Central memory CD4-positive, alpha-beta T cell (primary cell): Measurements from ENCODE around the gene NCBP2.
"Not testable (repeated sequence)": the region's sequence is repeated elsewhere in the genome, so short reads cannot be mapped to it uniquely, and the experiment has no call there.

Experiments
- DNase-seq: peaks from one replicate; pipeline ENCODE4 v3.0.0; 2022

NCBP2 gene

DNA sequence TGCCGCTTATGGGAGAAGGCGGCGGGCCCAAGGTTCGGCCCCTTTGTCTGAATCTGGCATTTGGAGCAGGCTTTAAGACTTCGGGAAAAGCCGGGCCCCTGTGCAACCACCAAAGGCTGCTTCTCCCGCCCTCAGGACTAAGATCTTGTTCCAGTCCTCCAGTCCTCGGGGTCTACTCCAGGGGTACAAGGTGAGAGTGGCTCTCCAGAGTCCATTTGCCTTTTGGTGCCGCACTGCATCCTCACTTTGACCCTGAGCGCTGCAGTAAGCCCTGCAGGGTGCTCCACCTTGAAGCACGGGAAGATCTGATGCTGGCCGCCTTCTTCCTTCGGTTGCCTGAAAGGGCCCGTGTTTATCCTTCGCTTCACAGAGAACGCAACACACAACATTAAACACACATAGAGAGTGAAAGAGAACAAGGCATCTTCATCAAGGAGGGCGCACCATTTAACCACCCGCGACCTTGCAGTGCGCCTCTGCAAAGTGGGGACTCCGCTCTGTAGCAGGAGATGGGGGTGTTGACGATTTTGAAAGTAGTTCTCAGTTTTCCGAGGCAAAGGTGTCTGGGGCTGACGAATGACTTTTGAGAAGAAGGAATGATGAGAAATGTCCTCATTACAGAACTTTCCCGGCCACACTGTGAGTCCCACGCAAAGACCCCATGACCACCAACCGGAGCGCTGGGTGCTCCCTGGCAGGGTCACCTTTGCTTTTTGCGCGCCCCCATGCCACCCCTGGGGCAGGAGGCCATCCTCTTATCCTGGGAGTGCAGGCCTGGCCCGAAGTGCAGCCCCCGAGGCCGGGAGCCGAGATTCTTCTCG is 25.3 kb upstream of the NCBP2 start:
- no peak for DNase-seq

DNA sequence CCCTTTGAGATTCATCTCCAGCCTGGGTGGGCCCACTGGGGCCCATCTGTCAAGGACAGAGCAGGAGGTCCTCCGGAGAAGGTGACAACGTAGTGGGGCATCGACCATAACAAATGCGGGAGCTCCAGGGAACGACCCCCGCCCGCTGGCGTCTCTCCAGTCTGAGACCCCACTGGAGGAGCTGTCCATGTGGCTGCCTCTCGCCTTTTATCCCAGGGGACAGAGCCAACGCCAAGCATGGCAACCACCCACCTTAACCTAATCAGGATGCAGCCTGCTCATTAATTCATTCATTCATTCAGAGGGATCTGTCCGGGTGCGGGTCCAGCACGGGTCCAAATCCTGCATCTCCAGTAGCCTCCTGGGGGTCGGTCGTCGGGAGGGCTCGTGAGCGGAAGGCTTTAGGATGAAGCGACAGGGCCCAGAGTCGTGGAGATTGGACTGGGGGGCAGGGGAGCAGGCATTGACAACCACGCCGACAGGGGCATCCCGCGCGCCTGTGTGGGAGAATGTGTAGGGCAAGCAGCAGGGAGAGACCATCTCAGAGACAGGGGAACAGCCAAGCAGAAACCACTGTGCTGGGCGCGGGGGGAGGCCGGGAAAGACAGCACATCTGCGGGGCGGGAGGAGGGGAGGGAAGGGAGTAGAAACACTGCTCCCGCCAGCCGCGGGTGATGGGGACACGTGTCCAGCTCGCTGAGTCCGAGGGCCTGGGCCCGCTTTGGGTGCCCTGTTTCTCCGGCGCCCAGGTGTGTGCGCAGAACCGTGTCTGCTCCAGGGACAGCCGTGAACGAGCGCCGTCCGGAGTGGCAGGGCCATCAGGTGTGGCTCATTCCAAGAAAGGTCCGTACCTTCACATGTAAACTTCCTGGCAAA is 24.4 kb upstream of the NCBP2 start:
- DNase-seq = no peak

DNA sequence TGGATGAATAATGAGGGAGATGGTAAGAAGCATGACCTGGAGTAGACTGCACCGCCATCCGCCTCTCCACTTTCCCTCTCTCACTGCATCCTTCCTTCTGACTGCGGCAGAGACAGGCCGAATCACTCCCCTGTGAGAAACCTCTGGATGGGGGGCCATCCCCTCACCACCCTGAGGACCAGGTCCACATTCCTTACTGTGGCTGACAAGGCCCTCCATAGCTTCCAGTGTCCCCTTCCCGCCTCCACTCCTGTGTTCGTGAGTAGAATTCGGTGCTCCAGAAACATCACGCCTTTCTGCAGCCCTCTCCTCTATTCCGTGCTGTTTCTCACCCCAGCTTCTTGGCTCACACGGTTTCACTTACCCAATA is 23.5 kb upstream of the NCBP2 start:
- no peak for DNase-seq

DNA sequence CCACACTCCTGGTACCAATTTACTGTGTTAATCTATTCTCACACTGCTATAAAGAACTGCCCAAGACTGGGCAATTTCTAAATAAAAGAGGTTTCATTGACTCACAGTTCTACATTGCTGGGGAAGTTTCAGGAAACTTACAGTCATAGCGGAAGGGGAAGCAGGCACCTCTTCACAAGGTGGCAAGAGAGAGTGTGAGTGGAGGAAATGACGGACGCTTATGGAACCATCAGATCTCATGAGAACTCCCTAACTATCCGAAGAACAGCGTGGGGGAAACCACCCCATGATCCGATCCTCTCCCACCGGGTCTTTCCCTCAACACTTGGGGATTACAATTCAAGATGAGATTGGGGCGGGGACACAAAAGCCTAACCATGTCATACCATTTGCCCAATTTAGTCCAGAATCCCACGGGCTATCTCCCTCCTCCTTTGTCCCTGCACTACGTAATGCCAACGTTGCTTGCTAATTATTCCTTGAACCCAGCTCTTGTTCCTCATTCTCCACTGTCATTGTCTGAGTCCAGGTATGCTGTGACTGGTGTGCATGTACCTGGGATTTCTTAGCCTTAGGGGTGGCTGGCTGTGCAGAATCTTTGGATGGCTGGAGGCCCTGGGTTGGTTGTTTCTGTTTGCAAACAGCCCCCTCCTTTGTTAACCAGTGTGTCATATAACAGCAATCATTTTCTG is 22.9 kb upstream of the NCBP2 start:
- no peak for DNase-seq

DNA sequence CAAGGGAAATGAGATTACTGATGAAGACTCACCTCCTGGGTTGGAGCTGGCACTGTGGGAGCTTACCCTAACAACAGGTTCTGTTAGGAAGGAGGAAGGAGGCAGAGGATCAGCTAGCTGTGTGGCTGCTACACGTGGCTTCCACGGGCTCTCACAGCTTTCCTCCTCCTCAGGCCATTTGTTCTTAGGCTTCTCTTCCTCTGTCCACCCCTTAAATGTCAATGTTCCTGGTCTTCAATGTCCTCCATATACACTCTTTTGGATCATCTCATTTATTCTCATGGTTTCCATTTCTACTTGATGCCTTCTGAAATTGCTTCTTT is 21.3 kb upstream of the NCBP2 start:
- DNase-seq = no peak

DNA sequence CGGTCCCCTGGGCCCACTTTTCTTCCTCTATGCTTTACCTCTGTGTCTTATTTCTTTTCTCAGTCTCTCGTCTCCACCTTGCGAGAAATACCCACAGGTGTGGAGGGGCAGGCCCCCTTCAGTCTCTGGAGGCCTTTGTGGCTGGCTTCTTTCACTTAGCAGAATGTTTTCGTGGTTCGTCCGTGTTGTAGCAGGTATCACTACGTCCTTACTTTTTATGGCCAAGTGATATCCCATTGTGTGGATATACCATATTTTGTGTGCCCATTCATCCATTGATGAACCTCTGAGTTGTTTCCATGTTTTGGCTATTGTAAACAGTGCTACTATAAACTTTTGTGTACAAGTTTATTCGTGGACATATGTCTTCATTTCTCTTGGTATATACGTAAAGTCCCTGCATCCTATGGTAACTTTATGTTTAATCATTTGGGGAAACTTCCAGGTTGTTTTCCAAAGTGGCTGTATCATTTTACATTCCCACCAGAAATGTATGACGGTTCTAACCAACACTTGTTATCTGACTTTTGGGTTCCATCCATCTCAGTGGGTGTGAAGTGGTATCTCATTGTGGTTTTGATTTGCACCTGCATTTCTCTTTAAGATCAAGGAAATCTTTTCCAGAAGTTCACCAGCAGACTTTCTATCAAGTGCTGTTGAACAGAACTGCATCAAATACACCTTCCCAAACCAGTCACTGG is 20.8 kb upstream of the NCBP2 start:
- no peak for DNase-seq

DNA sequence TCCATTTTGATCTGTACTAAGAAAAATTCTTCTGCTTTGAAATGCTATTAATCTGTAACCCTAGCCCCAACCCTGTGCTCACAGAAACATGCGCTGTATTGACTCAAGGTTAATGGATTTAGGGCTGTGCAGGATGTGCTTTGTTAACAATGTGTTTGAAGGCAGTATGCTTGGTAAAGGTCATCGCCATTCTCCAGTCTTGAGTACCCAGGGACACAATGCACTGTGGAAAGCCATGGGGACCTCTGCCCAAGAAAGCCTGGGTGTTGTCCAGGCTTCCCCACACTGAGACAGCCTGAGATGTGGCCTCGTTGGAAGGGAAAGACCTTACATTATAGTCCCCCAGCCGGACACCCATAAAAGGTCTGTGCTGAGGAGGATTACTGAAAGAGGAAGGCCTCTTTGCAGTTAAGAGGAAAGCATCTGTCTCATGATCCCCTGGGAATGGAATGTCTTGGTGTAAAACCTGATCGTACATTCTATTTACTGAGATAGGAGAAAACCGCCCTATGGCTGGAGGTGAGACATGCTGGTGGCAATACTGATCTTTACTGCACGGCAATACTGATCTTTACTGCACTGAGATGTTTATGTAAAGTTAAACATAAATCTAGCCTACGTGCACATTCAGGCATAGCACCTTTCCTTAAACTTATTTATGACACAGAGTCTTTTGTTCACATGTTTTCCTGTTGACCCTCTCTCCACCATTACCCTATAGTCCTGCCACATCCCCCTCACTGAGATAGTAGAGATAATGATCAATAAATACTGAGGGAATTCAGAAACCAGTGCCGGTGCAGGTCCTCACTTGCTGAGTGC is 20.0 kb upstream of the NCBP2 start:
- no peak for DNase-seq

DNA sequence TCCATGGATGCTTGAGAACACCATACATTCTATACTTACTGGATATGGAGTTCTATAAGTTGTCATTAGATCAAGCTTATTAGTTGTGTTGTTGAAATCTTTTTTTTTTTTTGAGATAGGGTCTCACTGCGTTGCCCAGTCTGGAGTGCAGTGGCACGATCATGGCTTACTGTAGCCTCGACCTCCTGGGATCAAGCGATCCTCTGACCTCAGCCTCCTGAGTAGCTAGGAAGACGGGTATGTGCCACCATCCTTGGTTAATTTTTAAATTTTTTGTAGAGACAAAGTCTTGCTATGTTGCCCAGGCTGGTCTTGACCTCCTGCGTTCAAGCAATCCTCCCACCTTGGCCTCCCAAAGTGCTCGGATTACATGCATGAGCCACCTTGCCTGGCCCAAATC is 12.5 kb upstream of the NCBP2 start:
- DNase-seq = no peak

DNA sequence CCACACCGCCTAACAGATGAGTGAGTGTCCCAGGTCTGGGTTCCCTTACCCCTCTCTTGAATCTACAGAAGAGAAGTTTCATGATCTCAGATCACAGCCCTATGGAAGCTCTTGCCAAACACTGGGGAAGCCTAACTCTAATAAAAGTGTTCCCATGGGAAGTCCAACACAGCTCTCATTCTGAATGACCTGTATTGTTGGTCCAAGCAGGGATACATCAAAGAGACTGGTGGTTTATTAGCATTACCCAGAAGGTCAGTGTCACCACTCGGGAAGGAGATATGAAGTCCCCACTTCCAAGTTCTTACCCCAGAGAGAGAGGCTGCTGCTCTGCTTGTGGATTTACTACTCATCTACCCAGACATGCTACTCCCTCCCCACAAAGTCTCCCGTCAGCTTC is 9.0 kb upstream of the NCBP2 start:
- DNase-seq = no peak

DNA sequence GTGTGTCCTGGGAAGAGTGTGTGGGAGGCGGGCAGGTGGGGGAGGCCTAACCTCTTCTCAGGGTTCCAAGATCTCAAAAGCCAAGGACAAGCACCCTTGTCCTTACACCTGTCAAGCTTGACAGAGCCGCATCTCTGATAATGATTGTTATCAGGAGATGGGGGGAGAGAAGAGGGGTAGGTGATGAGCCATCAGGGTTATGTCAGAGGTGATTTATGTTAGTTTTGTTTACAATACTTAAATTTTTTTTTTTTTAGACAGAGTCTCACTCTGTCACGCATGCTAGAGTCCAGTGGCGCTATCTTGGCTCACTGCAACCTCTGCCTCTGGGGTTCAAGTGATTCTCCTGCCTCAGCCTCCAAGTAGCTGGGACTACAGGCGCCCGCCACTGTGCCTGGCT is 7.4 kb upstream of the NCBP2 start:
- no peak for DNase-seq

DNA sequence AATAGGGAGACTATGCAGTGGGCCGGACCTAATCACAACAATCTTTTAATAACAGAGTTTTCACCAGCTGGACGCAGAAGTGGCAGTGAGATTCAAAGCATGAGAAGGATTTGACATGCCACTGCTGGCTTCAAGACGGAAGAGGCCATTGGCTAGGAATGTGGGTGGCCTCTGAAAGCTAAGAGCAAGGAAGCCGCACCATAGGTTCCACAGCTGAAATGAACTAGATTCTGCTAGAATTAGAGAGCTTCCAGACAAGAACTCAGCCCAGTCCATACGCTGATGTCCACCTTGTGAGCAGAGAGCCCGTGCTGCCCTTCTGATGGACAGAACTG is 6.9 kb upstream of the NCBP2 start:
- no peak for DNase-seq

DNA sequence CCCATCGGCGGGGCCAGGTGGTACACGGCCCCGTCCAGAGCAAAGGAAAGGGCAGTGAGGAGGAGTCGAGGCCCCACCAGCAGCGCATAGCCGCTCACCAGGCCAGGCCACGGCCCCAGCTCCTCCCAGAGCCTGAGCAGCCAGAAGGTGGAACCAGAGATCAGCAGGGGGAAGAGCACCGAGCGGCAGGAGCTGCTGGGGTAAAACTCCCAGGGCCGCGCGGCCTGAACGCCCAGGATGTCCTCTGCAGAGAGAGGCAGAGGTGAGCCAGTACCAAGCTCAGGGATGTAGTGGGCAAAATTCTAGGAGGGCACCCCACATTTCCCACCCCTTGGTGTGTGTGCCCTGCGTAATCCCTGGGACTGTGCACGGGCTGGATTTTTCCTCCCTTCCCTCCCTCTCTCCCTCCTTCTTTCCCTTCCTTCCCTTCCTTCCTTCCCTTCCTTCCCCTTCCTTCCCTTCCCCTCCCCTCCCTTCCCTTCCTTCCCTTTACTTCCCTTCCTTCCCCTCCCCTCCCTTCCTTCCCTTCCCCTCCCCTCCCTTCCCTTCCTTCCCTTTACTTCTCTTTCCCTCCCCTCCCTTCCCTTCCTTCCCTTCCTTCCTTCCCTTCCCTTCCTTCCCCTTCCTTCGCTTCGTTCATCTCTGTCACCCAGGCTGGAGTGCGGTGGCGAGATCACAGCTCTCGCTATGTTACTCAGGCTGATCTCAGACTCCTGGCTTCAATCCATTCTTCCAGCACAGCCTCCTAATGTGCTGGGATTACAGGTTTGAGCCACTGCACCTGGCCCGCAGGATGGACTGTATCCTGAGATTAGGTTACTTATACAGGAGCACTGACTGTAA is 6.3 kb upstream of the NCBP2 start:
- DNase-seq = no peak

DNA sequence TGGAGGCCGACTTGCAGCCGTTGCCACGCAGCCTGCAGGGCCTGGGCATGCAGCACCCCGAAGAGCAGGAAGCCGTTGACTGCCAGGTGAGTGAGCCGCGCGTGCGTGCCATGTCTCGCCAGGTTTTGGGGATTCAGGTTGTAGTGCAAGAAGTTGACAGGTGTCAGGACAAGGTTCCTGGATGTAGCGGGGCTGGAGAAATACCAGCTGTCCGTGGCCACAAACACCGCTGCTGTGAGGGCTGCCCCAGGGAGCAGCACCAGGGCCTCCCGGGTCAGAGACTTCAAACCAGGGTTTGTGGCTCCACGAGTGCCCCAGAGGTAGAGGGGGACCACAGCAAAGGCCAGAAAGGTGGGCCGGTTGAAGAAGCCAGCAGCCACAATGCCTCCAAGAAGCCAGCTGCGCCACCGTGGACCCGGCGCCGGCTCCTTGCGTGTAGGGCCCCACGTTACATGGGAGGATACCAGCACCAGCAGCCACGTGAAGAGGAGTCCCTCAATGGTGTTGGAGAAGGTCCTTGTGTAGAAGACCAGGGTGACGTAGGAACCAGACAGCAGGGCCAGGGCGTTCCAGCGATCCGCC is 5.6 kb upstream of the NCBP2 start:
- no peak for DNase-seq

DNA sequence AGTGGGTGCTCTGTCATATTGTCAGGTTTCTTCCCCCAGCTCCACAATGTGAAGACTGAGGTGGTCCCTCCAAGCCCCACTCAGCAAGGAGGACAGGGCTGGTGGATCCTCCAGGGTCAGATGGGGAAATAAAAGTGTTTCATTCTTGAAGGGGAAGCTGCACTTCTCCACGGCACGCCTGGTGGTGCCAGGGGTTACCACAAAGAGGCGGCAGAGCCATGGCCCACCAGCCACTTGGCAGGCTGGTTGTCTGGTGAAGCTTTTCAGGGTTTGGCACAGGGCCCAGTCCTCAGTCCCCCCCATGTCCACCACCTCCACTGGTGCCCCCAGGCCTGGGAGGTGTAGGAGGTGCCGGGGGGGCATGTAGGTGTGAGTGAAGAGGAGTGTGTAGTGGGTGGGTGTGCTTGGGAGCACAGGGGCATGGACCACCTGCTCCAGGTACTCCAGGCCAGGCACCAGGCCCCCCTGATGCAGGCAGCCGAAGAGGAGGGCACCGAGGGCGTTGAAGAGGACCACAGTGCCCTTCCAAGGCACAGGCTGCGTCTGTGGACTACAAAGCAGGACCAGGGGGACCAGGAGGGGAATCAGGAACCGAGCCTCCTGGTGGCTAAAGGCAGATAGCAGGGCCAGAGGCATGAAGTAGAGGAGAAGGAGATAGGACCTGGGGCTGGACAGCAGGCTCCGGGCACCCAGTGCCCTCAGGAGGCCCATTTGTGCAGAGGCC is 5.0 kb upstream of the NCBP2 start:
- no peak for DNase-seq

DNA sequence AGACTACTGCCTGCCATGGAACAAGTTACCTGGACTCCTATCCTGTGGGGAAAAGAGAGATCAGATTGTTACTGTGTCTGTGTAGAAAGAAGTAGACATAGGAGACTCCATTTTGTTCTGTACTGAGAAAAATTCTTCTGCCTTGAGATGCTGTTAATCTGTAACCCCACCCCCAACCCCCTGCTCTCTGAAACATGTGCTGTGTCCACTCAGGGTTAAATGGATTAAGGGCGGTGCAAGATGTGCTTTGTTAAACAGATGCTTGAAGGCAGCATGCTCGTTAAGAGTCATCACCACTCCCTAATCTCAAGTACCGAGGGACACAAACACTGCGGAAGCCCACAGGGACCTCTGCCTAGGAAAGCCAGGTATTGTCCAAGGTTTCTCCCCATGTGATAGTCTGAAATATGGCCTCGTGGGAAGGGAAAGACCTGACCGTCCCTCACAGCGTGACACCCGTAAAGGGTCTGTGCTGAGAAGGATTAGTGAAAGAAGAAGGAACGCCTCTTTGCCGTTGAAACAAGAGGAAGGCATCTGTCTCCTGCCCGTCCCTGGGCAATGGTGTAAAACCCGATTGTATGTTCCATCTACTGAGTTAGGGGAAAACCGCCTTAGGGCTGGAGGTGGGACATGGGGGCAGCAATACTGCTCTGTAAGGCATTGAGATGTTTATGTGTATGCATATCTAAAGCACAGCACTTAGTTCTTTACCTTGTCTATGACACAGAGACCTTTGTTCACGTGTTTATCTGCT is 1.9 kb upstream of the NCBP2 start:
- not testable (repeated sequence) for DNase-seq

DNA sequence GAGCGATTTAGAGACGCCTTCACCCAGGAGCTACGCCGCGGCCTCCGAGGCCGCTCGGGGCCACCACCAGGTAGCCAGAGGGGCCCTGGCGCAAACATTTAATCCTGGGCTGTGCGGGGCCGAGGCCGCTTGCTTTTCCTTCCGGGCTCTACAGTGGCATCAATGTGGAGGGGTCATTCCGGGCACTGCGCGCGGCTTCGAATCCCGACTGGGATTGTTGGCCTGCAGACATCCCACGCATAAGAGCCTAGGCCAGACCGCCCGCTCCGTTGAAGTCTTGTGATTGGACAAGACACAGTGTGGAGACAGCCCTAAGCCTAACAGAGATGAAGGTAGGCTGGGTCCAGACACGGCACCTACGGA is 568 bp upstream of the NCBP2 start:
- DNase-seq = no peak

DNA sequence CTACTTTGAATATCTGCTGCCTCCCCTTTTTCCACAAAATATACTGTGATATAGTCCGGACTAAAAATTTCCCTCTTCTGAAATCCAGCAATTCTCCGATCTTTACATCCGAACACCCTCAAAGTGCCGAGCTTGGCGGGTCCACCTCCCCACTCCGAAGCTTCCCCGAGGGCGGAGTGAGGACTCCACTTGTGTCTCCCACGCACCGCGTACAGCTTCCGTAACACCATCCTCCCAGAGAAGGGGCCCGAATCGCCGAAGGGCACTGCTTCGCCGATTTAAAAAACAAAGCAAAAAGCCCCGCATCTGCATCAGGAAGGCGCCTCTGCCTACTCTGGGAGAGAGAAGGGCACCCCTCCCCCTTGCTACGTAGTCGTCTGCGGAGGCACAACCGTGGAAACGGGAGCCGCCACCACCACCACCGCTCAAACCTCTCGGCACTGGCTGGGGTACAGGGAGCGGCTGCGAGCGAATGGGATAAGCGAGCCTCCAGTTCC is 551 bp downstream of the NCBP2 start:
- DNase-seq = peak; percentile 56

DNA sequence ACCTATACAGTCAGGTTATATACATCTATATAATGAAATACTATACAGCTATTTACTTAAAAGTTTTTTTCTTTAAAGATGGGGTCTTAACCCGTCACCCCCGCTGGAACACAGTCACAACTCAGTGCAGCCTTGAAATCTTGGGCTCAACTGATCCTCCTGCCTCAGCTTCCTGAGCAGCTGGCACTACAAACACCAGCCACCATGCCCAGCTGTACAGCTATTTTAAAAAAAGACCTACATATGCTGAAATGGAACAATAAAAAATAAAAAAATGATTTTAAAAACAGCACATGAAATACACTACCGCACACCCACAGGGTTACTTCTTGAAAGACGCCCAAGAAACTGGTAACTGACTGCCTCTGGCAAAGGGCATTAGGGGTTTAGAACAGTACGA is 3.8 kb downstream of the NCBP2 start:
- no peak for DNase-seq

DNA sequence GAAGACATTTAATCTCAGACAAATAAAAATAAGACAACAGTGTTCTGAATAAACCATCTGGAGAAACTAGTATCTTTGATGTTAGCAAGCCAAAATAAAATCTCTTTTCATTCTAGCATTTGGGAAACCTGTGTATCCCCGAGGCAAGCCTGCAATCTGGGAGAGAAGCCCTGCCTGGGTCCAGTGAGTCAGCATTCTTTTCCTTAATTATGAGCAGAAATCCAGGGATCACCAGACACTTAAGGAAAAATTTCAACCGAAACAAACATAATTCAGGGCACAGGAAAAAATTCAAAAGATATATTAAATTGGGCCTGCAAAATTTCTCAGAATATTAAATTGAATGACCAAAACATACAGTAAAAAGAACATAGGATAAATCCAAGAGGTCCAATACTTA is 4.2 kb downstream of the NCBP2 start:
- no peak for DNase-seq
